ENCODE results near the gene NTN4.

GRCh38 chr12:95739561-95740313, 50.8 kb downstream of the NTN4 start:
- TF ChIP-seq CTCF (IDR thresholded peaks at IDR 0.05; ENCODE audit: low read length): no peak
- TF ChIP-seq EZH2 (IDR thresholded peaks at IDR 0.05; ENCODE audit: borderline replicate concordance, low read length): no peak

Data from OCI-LY1 (cell line).